Neural cell (in vitro differentiated cells): Measurements from ENCODE around the gene SLC24A5. TPM values are rescaled to one million over a fixed set of nuclear protein-coding genes. Genes with fewer than 3 reads are reported as not detected.

Experiments used
- H2AFZ ChIP-seq: fragments of 200-600, 300-800 bp; sonication (generic), shearing (Covaris generic); 2 replicates; pipeline ENCODE4 v1.6.0; 2014; ENCODE audit warnings: low read depth, mild to moderate bottlenecking, antibody characterized with exemption, low read length, moderate library complexity
- H3F3A ChIP-seq: fragments of 200-600 bp; shearing (Covaris generic); 2 replicates; pipeline ENCODE4 v1.6.1; 2016; ENCODE audit warnings: mild to moderate bottlenecking, moderate library complexity, mixed read lengths, antibody characterized with exemption, low read length; ENCODE audit not compliant: insufficient read depth, poor library complexity, severe bottlenecking
- H3K27ac ChIP-seq: fragments of 200-600, 300-800 bp; sonication (generic), shearing (Covaris generic); 2 replicates; pipeline ENCODE4 v1.5.1; 2014; ENCODE audit warnings: mild to moderate bottlenecking, low read length, moderate library complexity
- H3K27me3 ChIP-seq: fragments of 300-800, 200-600 bp; sonication (generic), shearing (Covaris generic); 2 replicates; pipeline ENCODE4 v1.6.0; 2014; ENCODE audit warnings: mild to moderate bottlenecking, low read depth, low read length, moderate library complexity; ENCODE audit not compliant: insufficient read depth
- H3K36me3 ChIP-seq: fragments of 300-800, 200-600 bp; sonication (generic), shearing (Covaris generic); 2 replicates; pipeline ENCODE4 v1.5.1; 2014; ENCODE audit warnings: mild to moderate bottlenecking, antibody characterized with exemption, low read length, moderate library complexity; ENCODE audit not compliant: insufficient read depth
- H3K4me2 ChIP-seq: fragments of 300-800, 200-600 bp; sonication (generic), shearing (Covaris generic); 2 replicates; pipeline ENCODE4 v1.6.0; 2014; ENCODE audit warnings: mild to moderate bottlenecking, low read length
- H3K4me3 ChIP-seq: fragments of 300-800, 200-600 bp; sonication (generic), shearing (Covaris generic); 2 replicates; pipeline ENCODE4 v1.5.1; 2014; ENCODE audit warnings: mild to moderate bottlenecking, low read length, moderate library complexity
- H3K79me2 ChIP-seq: fragments of 200-600 bp; shearing (Covaris generic); replicated peaks from 2 replicates; pipeline ENCODE4 v1.6.0; 2014; ENCODE audit warnings: mild to moderate bottlenecking, low read length, moderate library complexity; ENCODE audit not compliant: insufficient read depth
- H3K9ac ChIP-seq: fragments of 300-800, 200-600 bp; sonication (generic), shearing (Covaris generic); 2 replicates; pipeline ENCODE4 v1.6.1; 2016; ENCODE audit warnings: mild to moderate bottlenecking, low read length, mixed read lengths
- H3K9me2 ChIP-seq: fragments of 200-600 bp; shearing (Covaris generic); 2 replicates; pipeline ENCODE4 v1.6.1; 2016; ENCODE audit warnings: mild to moderate bottlenecking, low read length, mixed read lengths; ENCODE audit not compliant: insufficient read depth
- H3K9me3 ChIP-seq: fragments of 200-600, 300-800 bp; sonication (generic), shearing (Covaris generic); 2 replicates; pipeline ENCODE4 v1.6.1; 2016; ENCODE audit warnings: mild to moderate bottlenecking, mixed run types, low read length, moderate library complexity, mixed read lengths
- H4K20me1 ChIP-seq: fragments of 200-600 bp; shearing (Covaris generic); 2 replicates; pipeline ENCODE4 v1.6.1; 2016; ENCODE audit warnings: mild to moderate bottlenecking, mixed run types; ENCODE audit not compliant: insufficient read depth
- CTCF ChIP-seq: fragments of 450-650 bp; IDR thresholded peaks from 2 replicates; pipeline ENCODE4 v1.5.1; 2014; ENCODE audit warnings: antibody characterized with exemption, mild to moderate bottlenecking, moderate library complexity; ENCODE audit not compliant: poor library complexity, severe bottlenecking
- EP300 ChIP-seq: fragments of 450-650 bp; conservative IDR thresholded peaks from 2 replicates; pipeline ENCODE4 v1.6.1; 2014; ENCODE audit warnings: antibody characterized with exemption, mild to moderate bottlenecking, moderate library complexity; ENCODE audit not compliant: poor library complexity, severe bottlenecking
- EZH2 ChIP-seq: fragments of 200-600, 300-800 bp; shearing (Covaris generic), sonication (generic); IDR thresholded peaks from 2 replicates; pipeline ENCODE4 v1.6.1; 2014; ENCODE audit warnings: antibody characterized with exemption, low read length, borderline replicate concordance, mild to moderate bottlenecking; ENCODE audit not compliant: insufficient read depth, poor library complexity, severe bottlenecking
- MXI1 ChIP-seq: fragments of 450-650 bp; conservative IDR thresholded peaks from 2 replicates; pipeline ENCODE4 v1.6.1; 2014; ENCODE audit warnings: antibody characterized with exemption, mild to moderate bottlenecking; ENCODE audit not compliant: poor library complexity, severe bottlenecking
- POLR2AphosphoS5 ChIP-seq: IDR thresholded peaks from 2 replicates; pipeline ENCODE4 v1.6.1; 2012
- RAD21 ChIP-seq: fragments of 450-650 bp; conservative IDR thresholded peaks from 2 replicates; pipeline ENCODE4 v1.6.1; 2014; ENCODE audit warnings: antibody characterized with exemption, mild to moderate bottlenecking, moderate library complexity
- SMC3 ChIP-seq: fragments of 450-650 bp; conservative IDR thresholded peaks from 2 replicates; pipeline ENCODE4 v1.6.1; 2014; ENCODE audit warnings: antibody characterized with exemption, mild to moderate bottlenecking, moderate library complexity; ENCODE audit not compliant: poor library complexity
- TAF1 ChIP-seq: IDR thresholded peaks from 2 replicates; pipeline ENCODE4 v1.6.1; 2012; ENCODE audit warnings: low read depth
- polyA plus RNA-seq: library from polyadenylated mRNA; depleted of rRNA; stranded (reverse); fragments of >200 nt; gene quantifications from 2 replicates; pipeline ENCODE4 v1.2.3, GENCODE V29; 2014
- TF ChIP-seq, protein P1 (sequence below): IDR thresholded peaks from 2 replicates; pipeline ENCODE4 v1.6.1; 2012; ENCODE audit warnings: borderline replicate concordance

SLC24A5 gene
- polyA plus RNA-seq, 1 donor from 2014 or later, result 0.78 TPM

DNA sequence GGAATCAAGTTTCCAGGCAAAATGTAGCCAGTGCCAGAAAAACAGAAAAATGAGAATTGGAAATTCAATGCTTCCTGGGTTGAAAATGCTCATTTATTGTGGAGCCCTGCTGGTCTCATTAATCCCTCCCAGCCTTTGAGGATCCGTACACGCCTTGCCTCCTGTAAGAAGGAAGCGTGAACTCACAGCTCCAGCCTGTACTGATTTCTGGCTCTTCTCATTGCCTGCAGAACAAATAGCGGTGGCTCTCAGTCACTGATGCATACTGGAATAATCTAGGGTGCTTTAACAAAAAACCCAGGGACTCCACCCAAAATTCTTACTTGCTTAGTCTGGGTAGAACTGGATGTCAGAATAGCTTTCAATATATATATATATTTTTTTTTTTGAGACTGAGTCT, 29.3 kb upstream of the SLC24A5 start:
- Histone ChIP-seq H4K20me1 (no peaks in the 10 kb centered on the region), H3K4me3 (no peak overlapping the region), H3K9ac (no peak overlapping the region), H3K27me3 (no peaks in the 10 kb centered on the region), H3K79me2 (no peaks in the 10 kb centered on the region), H3K9me3 (no peaks in the 10 kb centered on the region), H2AFZ (no peak overlapping the region), H3K4me2 (no peak overlapping the region), H3F3A (no peaks in the 10 kb centered on the region), H3K36me3 (no peaks in the 10 kb centered on the region), H3K27ac (no peak overlapping the region), H3K9me2 (no peaks in the 10 kb centered on the region)
- no peak for TF ChIP-seq MXI1
- no peak for TF ChIP-seq TAF1
- no peak for TF ChIP-seq EZH2
- no peak for TF ChIP-seq SMC3
- no peak for TF ChIP-seq POLR2AphosphoS5
- TF ChIP-seq CTCF, result no peak

DNA sequence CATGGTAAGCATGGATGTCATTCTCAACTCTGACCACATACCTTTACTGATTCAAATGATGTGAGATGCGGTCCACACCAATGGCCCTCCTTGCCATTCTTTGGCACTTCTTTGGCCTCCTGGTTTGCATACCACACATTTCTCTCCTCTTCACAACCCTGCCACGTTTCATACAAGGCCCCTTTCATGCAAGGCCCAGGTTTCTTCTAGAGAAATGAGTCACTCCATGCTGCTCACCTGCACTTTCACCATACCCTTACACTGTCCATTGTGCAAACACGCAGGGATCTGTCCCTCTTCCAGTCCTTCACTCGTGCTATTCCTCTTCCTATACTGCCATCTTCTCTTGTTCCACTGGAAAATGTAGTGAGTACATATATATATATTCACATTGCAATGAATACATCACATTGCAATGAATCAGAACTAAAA, 24.4 kb upstream of the SLC24A5 start:
- Histone ChIP-seq H3K9ac (no peak overlapping the region), H2AFZ (no peak overlapping the region), H3F3A (no peaks in the 10 kb centered on the region), H3K4me2 (no peak overlapping the region), H3K36me3 (no peaks in the 10 kb centered on the region), H3K9me2 (no peaks in the 10 kb centered on the region), H3K79me2 (no peaks in the 10 kb centered on the region), H3K27ac (no peak overlapping the region), H3K4me3 (no peak overlapping the region), H3K9me3 (no peaks in the 10 kb centered on the region), H3K27me3 (no peaks in the 10 kb centered on the region), H4K20me1 (no peaks in the 10 kb centered on the region)
- TF ChIP-seq CTCF (no peak), SMC3 (no peak), EZH2 (no peak), TAF1 (no peak), RAD21 (no peak), POLR2AphosphoS5 (no peak), EP300 (no peak), MXI1 (no peak)
- TF ChIP-seq, protein P1, sequence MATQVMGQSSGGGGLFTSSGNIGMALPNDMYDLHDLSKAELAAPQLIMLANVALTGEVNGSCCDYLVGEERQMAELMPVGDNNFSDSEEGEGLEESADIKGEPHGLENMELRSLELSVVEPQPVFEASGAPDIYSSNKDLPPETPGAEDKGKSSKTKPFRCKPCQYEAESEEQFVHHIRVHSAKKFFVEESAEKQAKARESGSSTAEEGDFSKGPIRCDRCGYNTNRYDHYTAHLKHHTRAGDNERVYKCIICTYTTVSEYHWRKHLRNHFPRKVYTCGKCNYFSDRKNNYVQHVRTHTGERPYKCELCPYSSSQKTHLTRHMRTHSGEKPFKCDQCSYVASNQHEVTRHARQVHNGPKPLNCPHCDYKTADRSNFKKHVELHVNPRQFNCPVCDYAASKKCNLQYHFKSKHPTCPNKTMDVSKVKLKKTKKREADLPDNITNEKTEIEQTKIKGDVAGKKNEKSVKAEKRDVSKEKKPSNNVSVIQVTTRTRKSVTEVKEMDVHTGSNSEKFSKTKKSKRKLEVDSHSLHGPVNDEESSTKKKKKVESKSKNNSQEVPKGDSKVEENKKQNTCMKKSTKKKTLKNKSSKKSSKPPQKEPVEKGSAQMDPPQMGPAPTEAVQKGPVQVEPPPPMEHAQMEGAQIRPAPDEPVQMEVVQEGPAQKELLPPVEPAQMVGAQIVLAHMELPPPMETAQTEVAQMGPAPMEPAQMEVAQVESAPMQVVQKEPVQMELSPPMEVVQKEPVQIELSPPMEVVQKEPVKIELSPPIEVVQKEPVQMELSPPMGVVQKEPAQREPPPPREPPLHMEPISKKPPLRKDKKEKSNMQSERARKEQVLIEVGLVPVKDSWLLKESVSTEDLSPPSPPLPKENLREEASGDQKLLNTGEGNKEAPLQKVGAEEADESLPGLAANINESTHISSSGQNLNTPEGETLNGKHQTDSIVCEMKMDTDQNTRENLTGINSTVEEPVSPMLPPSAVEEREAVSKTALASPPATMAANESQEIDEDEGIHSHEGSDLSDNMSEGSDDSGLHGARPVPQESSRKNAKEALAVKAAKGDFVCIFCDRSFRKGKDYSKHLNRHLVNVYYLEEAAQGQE, result no peak
